Astrocyte of the cerebellum (primary cell): ENCODE results near the gene MEDAG.

Source experiments
- DNase-seq: peaks from one replicate; pipeline ENCODE4 v3.0.0-alpha.2; 2011; ENCODE audit warnings: low read depth
- H3K4me3 ChIP-seq: 2 replicates; pipeline ENCODE4 v1.5.1; 2011; ENCODE audit warnings: mild to moderate bottlenecking, low read depth, low read length, moderate library complexity
- in situ Hi-C: cut with HindIII; loops from 2 replicates; pipeline ENCODE4 v1.10.0; 2017; ENCODE audit warnings: low sequenced_read_pairs
- TF ChIP-seq, protein P1 (sequence below): IDR thresholded peaks from 2 replicates; pipeline ENCODE4 v1.5.1; 2012; ENCODE audit warnings: low read length, low read depth, moderate library complexity, mild to moderate bottlenecking; ENCODE audit errors: missing control alignments

Gene MEDAG

DNA sequence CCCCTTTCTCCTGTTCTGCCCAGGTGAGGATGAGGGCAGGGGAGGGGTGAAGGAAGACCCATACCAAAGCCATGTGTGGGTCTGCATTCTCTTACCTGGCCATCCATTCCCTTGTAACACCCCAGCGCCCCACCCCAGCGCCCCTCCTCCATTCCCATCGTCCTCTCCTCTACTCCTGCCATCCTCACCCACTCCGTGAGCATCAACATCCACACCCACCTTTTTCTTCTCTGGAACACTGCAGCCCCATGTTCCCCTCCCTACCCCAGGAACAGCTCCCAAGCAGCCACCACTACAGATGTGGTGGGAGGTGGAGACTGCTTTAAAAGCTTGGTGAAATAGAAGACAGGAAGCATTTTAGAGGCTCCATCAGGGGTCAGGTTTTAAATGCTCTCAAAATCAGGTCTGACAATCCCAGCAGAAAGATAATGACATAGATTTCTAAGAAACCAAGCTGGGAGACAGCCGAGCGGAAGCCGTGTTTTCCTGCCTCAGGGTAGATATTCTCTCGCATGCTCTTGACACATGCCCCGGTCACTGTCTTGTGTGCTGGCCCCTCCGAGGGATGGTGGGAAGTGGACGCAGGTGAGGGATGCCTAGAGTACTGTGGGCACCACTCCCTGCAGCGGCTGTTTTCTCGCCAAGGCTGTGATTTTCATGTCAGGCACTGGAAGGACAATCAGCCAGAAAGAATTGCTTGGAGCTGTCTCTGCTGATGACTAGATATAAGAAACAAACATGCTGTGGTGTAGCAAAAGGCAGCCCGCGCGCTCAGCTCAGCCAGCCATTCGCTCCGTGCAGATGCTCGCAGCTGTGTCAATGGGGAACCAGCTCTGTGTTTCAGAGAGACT lies 9.8 kb downstream of the MEDAG start:
- no peak for DNase-seq
- no peak overlapping the region for H3K4me3 ChIP-seq
- TF ChIP-seq, protein P1, sequence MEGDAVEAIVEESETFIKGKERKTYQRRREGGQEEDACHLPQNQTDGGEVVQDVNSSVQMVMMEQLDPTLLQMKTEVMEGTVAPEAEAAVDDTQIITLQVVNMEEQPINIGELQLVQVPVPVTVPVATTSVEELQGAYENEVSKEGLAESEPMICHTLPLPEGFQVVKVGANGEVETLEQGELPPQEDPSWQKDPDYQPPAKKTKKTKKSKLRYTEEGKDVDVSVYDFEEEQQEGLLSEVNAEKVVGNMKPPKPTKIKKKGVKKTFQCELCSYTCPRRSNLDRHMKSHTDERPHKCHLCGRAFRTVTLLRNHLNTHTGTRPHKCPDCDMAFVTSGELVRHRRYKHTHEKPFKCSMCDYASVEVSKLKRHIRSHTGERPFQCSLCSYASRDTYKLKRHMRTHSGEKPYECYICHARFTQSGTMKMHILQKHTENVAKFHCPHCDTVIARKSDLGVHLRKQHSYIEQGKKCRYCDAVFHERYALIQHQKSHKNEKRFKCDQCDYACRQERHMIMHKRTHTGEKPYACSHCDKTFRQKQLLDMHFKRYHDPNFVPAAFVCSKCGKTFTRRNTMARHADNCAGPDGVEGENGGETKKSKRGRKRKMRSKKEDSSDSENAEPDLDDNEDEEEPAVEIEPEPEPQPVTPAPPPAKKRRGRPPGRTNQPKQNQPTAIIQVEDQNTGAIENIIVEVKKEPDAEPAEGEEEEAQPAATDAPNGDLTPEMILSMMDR, result no peak
- in situ Hi-C loops, result no loop called here

GRCh38 chr13:30916991-30917390 lies 10.9 kb downstream of the MEDAG start:
- H3K4me3 ChIP-seq, result no peak overlapping the region
- DNase-seq, result no peak
- in situ Hi-C loops, result no loop called here
- TF ChIP-seq, protein P1, result no peak

DNA sequence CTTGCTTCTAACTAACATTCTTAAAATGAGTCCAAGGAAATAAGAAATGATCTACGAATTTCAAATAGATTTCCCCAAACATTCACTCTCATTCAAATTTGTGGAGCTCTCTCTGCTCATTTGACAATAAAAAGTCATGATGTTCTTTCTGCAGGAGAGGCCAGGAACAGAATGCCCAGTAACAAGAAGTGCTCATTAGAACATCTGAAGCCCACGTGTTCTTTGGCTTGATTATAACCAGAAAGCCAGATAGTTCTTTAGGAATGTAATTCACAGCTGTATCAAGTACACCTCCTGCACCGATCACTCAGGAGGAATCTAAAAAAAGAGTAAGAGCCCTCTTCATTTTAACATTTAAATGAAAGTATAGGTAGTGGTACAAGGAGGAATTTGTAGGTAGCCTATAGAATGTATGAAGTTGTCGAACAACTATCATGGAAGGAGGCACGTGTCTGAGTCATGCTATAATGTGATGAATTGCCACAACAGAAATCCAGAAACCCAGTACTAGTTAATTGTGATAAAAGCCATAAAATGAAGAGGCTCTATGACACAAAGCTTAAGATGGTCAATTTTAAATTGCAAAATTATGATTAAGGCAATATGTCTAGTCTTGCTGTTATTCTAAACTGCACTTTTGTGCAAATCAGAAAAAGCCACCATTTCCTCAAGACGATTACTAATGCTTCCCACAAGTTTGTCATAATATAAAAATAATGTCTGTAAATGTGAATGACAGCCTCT lies 12.8 kb downstream of the MEDAG start:
- TF ChIP-seq, protein P1, result no peak
- H3K4me3 ChIP-seq, result no peak overlapping the region
- no peak for DNase-seq
- in situ Hi-C loops, result no loop called here

DNA sequence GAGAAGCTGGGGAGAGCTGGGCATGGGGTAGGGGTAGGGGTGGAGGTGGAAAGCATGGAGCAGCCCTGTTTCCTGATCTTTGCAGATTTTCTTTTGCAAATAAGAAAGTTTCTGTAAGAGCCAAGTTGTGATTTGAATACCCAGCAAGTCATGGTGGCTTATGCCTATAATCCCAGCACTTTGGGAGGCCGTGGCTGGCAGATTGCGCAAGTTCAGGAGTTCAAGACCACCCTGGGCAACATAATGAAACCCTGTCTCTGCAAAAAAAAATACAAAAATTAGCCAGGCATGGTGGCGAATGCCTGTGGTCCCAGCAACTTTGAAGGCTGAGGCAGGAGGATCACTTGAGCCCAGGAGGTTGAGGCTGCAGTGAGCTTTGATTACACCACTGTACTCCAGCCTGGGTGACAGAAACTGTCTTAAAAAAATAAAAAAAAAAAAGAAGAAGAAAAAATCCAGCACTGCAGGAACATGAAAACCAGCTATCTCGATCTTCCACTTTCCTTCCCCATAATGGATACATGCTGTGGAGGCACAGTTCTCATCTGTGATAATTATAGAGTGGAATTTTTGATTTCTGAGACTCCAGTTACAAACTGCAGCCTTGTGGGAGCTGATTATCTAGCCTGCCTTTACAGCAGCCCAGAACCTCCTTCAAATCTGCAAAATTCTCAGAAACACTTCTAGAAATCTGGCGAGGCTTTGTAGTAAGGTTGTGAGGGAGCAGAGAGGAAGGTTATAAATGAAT lies 14.3 kb downstream of the MEDAG start:
- no peak for DNase-seq
- in situ Hi-C loops, result no loop called here
- TF ChIP-seq, protein P1, result no peak
- H3K4me3 ChIP-seq, result no peak overlapping the region

- in situ Hi-C loops, result no loop called here
- no peak for DNase-seq
- TF ChIP-seq, protein P1, result no peak
- H3K4me3 ChIP-seq, result no peak overlapping the region
These were observed 17.3 kb downstream of the MEDAG start for GRCh38 chr13:30923418-30923817.

- TF ChIP-seq, protein P1, result no peak
- no peak overlapping the region for H3K4me3 ChIP-seq
- no peak for DNase-seq
- in situ Hi-C loops, result loop anchor here (5.0 kb wide), 1 partner anchor 47 kb away; no protein-coding TSS in a partner anchor
These were observed 18.6 kb downstream of the MEDAG start for GRCh38 chr13:30924721-30925120.
